HUES48 (cell line): ENCODE data around the gene SLC31A1.
"Not testable (repeated sequence)": the region's sequence is repeated elsewhere in the genome, so short reads cannot be mapped to it uniquely, and the experiment has no call there.

ENCODE experiments used
- H3K27ac ChIP-seq: one replicate; pipeline ENCODE4 v1.7.0; 2013; ENCODE audit warnings: low read depth, low read length, inconsistent platforms
- H3K27me3 ChIP-seq: 2 replicates; pipeline ENCODE4 v1.6.1; 2013; ENCODE audit warnings: mild to moderate bottlenecking, low read length; ENCODE audit not compliant: control insufficient read depth, insufficient read depth
- H3K36me3 ChIP-seq: 2 replicates; pipeline ENCODE4 v1.6.1; 2013; ENCODE audit warnings: low read length; ENCODE audit not compliant: control insufficient read depth, insufficient read depth
- H3K4me1 ChIP-seq: 2 replicates; pipeline ENCODE4 v1.6.1; 2013; ENCODE audit warnings: mild to moderate bottlenecking, low read length; ENCODE audit not compliant: control insufficient read depth, insufficient read depth
- H3K4me3 ChIP-seq: 2 replicates; pipeline ENCODE4 v1.5.1; 2013; ENCODE audit warnings: mild to moderate bottlenecking, low read depth, low read length
- H3K9ac ChIP-seq: 2 replicates; pipeline ENCODE4 v1.6.1; 2013; ENCODE audit warnings: mild to moderate bottlenecking, low read depth, low read length, moderate library complexity
- H3K9me3 ChIP-seq: 2 replicates; pipeline ENCODE4 v1.6.1; 2013; ENCODE audit warnings: low read length; ENCODE audit not compliant: control insufficient read depth, insufficient read depth

The SLC31A1 gene

DNA sequence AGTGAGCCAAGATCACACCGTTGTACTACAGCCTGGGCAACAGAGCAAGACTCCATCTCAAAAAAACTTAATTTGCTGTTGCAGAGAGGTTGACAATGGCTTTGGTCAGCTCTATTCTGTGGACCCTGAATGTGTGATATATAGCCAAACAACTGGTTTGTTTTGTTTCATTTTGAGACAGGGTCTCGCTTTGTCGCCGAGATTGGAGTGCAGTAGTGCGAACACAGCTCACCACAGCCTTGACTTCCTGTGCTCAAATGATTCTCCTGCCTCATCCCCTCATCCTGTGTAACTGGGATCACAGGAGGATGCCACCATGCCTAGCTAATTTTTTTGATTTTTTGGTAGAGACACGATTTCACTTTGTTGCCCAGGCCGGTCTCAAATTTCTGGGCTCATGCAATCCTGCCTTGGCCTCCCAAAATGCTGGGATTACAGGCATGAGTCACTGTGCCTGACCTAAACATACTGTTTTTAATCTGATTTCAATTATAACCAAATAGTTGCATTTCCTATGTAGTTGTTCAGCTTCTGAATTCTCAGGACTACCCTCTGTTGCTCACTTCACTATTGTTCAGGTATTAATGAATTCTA, 72.0 kb downstream of the SLC31A1 start:
- H3K4me1 ChIP-seq = no peaks in the 10 kb centered on the region
- no peak overlapping the region for H3K4me3 ChIP-seq
- no peak overlapping the region for H3K27ac ChIP-seq
- H3K36me3 ChIP-seq = peaks cover 58% of the 10 kb centered on the region
- H3K9me3 ChIP-seq = no peaks in the 10 kb centered on the region
- no peaks in the 10 kb centered on the region for H3K27me3 ChIP-seq
- no peak overlapping the region for H3K9ac ChIP-seq

GRCh38 chr9:113296247-113296646, 74.9 kb downstream of the SLC31A1 start:
- H3K9me3 ChIP-seq, H3K4me3 ChIP-seq, H3K27me3 ChIP-seq, H3K27ac ChIP-seq, H3K4me1 ChIP-seq, H3K9ac ChIP-seq: not testable (repeated sequence)
- H3K36me3 ChIP-seq = peaks cover 30% of the 10 kb centered on the region

DNA sequence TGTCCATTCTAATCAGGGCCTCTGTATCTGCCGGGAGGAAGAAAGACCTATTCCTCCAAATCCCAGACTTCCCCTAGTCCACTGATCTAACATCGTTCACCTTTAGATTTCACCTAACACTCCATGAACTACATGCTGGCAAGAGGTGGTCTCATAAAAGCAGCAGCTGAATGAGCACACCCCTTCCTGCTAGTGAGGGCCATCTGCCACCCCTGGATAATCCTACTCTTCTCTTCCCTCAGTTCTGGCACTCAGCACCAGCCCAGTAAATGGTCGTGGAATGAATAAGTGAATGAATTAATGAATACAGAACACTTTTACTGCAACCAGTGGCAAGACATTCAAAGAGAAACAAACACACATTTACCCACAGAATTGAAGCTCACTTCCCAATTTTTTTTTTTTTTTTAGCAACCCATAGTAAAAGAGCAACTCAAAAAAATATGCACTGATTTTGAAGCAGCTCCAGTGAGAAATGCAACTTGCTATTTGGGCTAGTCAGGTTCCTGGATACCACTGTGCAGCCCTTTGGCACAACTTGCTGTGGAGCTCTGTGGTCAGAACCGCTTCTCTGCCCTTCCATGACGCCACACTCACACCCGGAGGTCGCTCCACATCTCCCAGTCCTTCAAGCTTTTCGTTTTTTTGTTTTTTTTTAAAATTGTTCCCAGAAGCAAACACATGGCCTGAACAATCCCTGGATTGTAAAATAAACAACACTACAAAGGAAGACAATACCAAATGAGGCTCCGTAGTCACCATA, 75.6 kb downstream of the SLC31A1 start:
- no peak overlapping the region for H3K9ac ChIP-seq
- peaks cover 23% of the 10 kb centered on the region for H3K36me3 ChIP-seq
- no peaks in the 10 kb centered on the region for H3K9me3 ChIP-seq
- H3K27me3 ChIP-seq = no peaks in the 10 kb centered on the region
- H3K27ac ChIP-seq = no peak overlapping the region
- no peaks in the 10 kb centered on the region for H3K4me1 ChIP-seq
- no peak overlapping the region for H3K4me3 ChIP-seq

- H3K36me3 ChIP-seq = peaks cover 9% of the 10 kb centered on the region
- H3K4me3 ChIP-seq = no peak overlapping the region
- H3K9ac ChIP-seq = no peak overlapping the region
- H3K27me3 ChIP-seq = no peaks in the 10 kb centered on the region
- H3K27ac ChIP-seq = no peak overlapping the region
- H3K4me1 ChIP-seq = no peaks in the 10 kb centered on the region
- no peaks in the 10 kb centered on the region for H3K9me3 ChIP-seq
These were observed 77.0 kb downstream of the SLC31A1 start for GRCh38 chr9:113298311-113298710.

- no peak overlapping the region for H3K9ac ChIP-seq
- H3K27ac ChIP-seq = no peak overlapping the region
- no peaks in the 10 kb centered on the region for H3K4me1 ChIP-seq
- no peaks in the 10 kb centered on the region for H3K27me3 ChIP-seq
- 0 out of 2 replicates have a peak, but pooled peaks cover under 1% of the 10 kb centered on the region for H3K36me3 ChIP-seq
- no peaks in the 10 kb centered on the region for H3K9me3 ChIP-seq
- no peak overlapping the region for H3K4me3 ChIP-seq
These were observed 77.8 kb downstream of the SLC31A1 start for GRCh38 chr9:113298924-113299770.

- H3K27ac ChIP-seq = no peak overlapping the region
- no peak overlapping the region for H3K9ac ChIP-seq
- no peak overlapping the region for H3K4me3 ChIP-seq
- H3K9me3 ChIP-seq = no peaks in the 10 kb centered on the region
- no peaks in the 10 kb centered on the region for H3K27me3 ChIP-seq
- no peaks in the 10 kb centered on the region for H3K4me1 ChIP-seq
- H3K36me3 ChIP-seq = no peaks in the 10 kb centered on the region
These were observed 78.5 kb downstream of the SLC31A1 start for GRCh38 chr9:113299800-113300292.

GRCh38 chr9:113301548-113301947, 80.2 kb downstream of the SLC31A1 start:
- Histone ChIP-seq H3K4me3 (no peak overlapping the region), H3K9ac (no peak overlapping the region), H3K27ac (no peak overlapping the region), H3K27me3 (no peaks in the 10 kb centered on the region), H3K4me1 (no peaks in the 10 kb centered on the region), H3K36me3 (no peaks in the 10 kb centered on the region), H3K9me3 (no peaks in the 10 kb centered on the region)

DNA sequence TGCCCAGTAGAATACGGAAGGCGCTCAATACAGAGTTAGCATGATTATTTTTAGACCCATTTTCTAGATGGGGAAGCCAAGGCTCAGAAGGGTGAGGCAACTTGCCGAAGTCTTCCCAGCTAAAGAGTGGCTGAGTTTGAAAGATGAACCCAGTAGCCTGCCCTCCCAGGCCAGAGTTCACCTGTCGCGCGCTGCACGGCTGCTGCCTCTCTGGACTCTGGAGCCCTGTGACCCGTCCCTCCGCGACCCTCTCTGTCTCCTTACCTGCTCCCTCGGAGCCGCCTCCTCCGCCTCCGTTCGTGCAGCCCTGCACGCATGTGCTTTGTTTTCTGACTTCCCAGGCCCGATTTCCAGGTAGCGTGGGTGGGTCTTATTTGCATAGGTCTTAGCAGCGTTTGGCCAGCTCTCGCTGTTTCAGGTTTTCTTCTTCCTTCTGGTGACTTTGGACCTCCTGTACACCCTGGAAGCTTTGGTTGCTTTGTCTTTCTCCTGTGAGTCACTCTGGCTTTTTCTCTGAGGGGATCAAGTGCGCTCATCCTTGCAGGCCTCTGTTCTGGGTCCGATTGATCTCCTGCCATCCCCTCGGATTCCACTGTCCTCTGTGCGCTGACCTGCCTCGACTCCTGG, 81.6 kb downstream of the SLC31A1 start, which contains the start of gene RNF183:
RNF183 (minus strand) TSS at position 585 of the 627 bp plus-strand sequence. CDS start 5,192 bp downstream, outside the sequence.
- Histone ChIP-seq H3K36me3 (no peaks in the 10 kb centered on the region), H3K4me3 (no peak within 1 kb of the TSS), H3K9ac (no peak within 1 kb of the TSS), H3K4me1 (no peaks in the 10 kb centered on the region), H3K27me3 (no peaks in the 10 kb centered on the region), H3K27ac (peak within 1 kb of the TSS; percentile 55), H3K9me3 (no peaks in the 10 kb centered on the region)

GRCh38 chr9:113306566-113306965, 85.2 kb downstream of the SLC31A1 start:
- H3K36me3 ChIP-seq = no peaks in the 10 kb centered on the region
- no peak overlapping the region for H3K27ac ChIP-seq
- no peaks in the 10 kb centered on the region for H3K27me3 ChIP-seq
- H3K4me1 ChIP-seq = no peaks in the 10 kb centered on the region
- no peak overlapping the region for H3K9ac ChIP-seq
- no peaks in the 10 kb centered on the region for H3K9me3 ChIP-seq
- no peak overlapping the region for H3K4me3 ChIP-seq

DNA sequence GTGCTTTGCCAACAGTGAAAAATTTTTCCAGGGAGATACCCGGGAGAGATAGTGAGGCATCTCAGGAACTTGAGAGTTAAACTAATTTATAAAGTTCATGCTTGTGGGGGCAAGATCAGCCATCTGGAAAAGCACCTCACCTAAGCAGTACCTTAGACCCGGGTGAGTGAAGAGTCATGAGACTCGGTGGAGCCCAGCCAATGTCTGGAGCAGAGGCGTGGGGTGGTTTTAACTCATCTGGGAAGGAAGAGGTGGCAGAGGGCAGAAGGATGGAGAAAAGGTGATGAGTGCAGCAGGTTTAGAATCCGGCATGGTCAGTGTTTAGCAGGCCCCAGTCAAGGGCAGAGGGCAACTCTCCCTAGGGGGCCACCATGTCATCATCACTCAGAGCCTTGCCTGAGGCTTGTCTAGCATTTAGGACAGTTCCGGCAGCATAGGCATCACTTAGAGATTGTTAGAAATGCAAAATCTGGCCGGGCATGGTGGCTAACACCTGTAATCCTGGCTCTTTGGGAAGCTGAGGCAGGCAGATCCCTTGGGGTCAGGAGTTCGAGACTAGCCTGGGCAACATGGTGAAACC, 86.1 kb downstream of the SLC31A1 start:
- Histone ChIP-seq H3K9ac (no peak overlapping the region), H3K36me3 (no peaks in the 10 kb centered on the region), H3K9me3 (no peaks in the 10 kb centered on the region), H3K4me1 (no peaks in the 10 kb centered on the region), H3K4me3 (no peak overlapping the region), H3K27me3 (no peaks in the 10 kb centered on the region), H3K27ac (no peak overlapping the region)
